CD4-positive, alpha-beta T cell (primary cell): ENCODE data around the gene TOMM5. TPM values are rescaled to one million over a fixed set of nuclear protein-coding genes. Genes with fewer than 3 reads are reported as not detected.

Experiments
- ATAC-seq: fragments of 200-7000 bp; cut with Tn5 transposase; one replicate; pipeline ENCODE4 v1.10.0; 2022; ENCODE audit warnings: mild to moderate bottlenecking; ENCODE audit not compliant: poor library complexity
- CTCF ChIA-PET: fragments of 350-600 bp; sonication (Branson Sonifier 250); formaldehyde crosslinking; loops from one replicate; lab custom pipeline; 2021; ENCODE audit warnings: antibody characterized with exemption, inconsistent platforms; lab: Charles Lee
- POLR2A ChIA-PET: fragments of 350-600 bp; sonication (Branson Sonifier 250); formaldehyde crosslinking; loops from one replicate; lab custom pipeline; 2021; ENCODE audit warnings: antibody characterized with exemption, inconsistent platforms; lab: Charles Lee
- DNase-seq, 14 experiments: peaks; one replicate each; pipeline ENCODE4 v3.0.0-alpha.2; 2013 to 2020; ENCODE audit warnings: mixed read lengths in 2 of 14
- H3K27ac ChIP-seq, 2 donors: one replicate each; pipeline versions ENCODE4 v1.5.1 to v1.7.0; 2013; ENCODE audit warnings: low read length in 2 of 2, low read depth in 1 of 2, mild to moderate bottlenecking in 1 of 2
- H3K27me3 ChIP-seq, 2 experiments: 1 replicate in 1 of 2; 2 replicates in 1 of 2; pipeline versions ENCODE4 v1.6.1 to v1.7.0; 2013; ENCODE audit warnings: low read length in 2 of 2, control low read depth in 1 of 2, mild to moderate bottlenecking in 1 of 2, moderate library complexity in 1 of 2; ENCODE audit not compliant: insufficient read depth in 2 of 2, control insufficient read depth in 1 of 2
- H3K36me3 ChIP-seq: one replicate; pipeline ENCODE4 v1.6.1; 2013; ENCODE audit warnings: low read length, control low read depth; ENCODE audit not compliant: insufficient read depth
- H3K4me1 ChIP-seq: one replicate; pipeline ENCODE4 v1.6.1; 2013; ENCODE audit warnings: low read length, control low read depth; ENCODE audit not compliant: insufficient read depth
- H3K4me3 ChIP-seq: one replicate; pipeline ENCODE4 v1.5.1; 2013; ENCODE audit warnings: mild to moderate bottlenecking, low read length, moderate library complexity
- H3K9me3 ChIP-seq, 2 experiments: 1 replicate in 1 of 2; 2 replicates in 1 of 2; pipeline versions ENCODE4 v1.6.1 to v1.7.0; 2013; ENCODE audit warnings: low read length in 2 of 2, mild to moderate bottlenecking in 2 of 2, control low read depth in 1 of 2, moderate library complexity in 1 of 2; ENCODE audit not compliant: control insufficient read depth in 1 of 2, insufficient read depth in 1 of 2
- H3K27ac Mint-ChIP-seq: one replicate; pipeline ENCODE4 v1.8.0; 2020; ENCODE audit warnings: mixed read lengths
- H3K27me3 Mint-ChIP-seq: one replicate; pipeline ENCODE4 v1.8.0; 2021; ENCODE audit warnings: mixed read lengths
- H3K36me3 Mint-ChIP-seq: one replicate; pipeline ENCODE4 v1.8.0; 2021; ENCODE audit warnings: low read depth, mixed read lengths
- H3K4me1 Mint-ChIP-seq: one replicate; pipeline ENCODE4 v1.8.0; 2021; ENCODE audit warnings: low read depth, mixed read lengths
- H3K4me3 Mint-ChIP-seq: one replicate; pipeline ENCODE4 v1.8.0; 2020; ENCODE audit warnings: mild to moderate bottlenecking, mixed read lengths
- H3K9me3 Mint-ChIP-seq: one replicate; pipeline ENCODE4 v1.8.0; 2020; ENCODE audit warnings: mixed read lengths
- CTCF ChIP-seq: fragments of 200-600 bp; IDR thresholded peaks from one replicate; pipeline ENCODE4 v1.8.0; 2022; ENCODE audit warnings: antibody characterized with exemption, mild to moderate bottlenecking
- intact Hi-C, 2 experiments: fragments of 100-400 bp; cut with DNase I in 1 of 2; cut with micrococcal nuclease in 1 of 2; formaldehyde crosslinking; loops; one replicate each; pipeline versions ENCODE4 v1.15.1 to v1.9.0; 2023 to 2025; cut with DNase I, micrococcal nuclease
- total RNA-seq, 174 experiments: library from RNA in 2 of 174; stranded (reverse) in 2 of 174; gene quantifications; one replicate each; pipeline ENCODE4 v1.2.3 and lab custom pipeline; 2021 to 2026

Gene TOMM5
- total RNA-seq, 2 experiments from 2014 or later: 31.4 to 35.3 TPM

GRCh38 chr9:37593883-37594448 is 1.6 kb upstream of the TOMM5 start:
- TF ChIP-seq CTCF: no peak
- Histone ChIP-seq H3K9me3 (no peaks in the 10 kb centered on the region), H3K36me3 (peaks cover 7% of the 10 kb centered on the region), H3K4me3 (no peak overlapping the region), H3K27me3 (peaks cover 7% of the 10 kb centered on the region in 2 experiments), H3K4me1 (peaks cover 33% of the 10 kb centered on the region), H3K27ac (no peak overlapping the region)
- DNase-seq (no peak), ATAC-seq (no peak)
- Mint-ChIP-seq H3K4me3 (peak overlapping the region; percentile 82), H3K4me1 (peaks cover 50% of the 10 kb centered on the region), H3K9me3 (no peaks in the 10 kb centered on the region), H3K27me3 (peaks cover 14% of the 10 kb centered on the region), H3K27ac (peak overlapping the region; percentile 47), H3K36me3 (peaks cover 12% of the 10 kb centered on the region)
- ChIA-PET CTCF (interaction anchor here (1.1 to 1.2 kb wide), 2 partner anchors 10 to 15 kb away, joined by 4 to 5 read pairs; no protein-coding TSS in a partner anchor), POLR2A (no interaction called here)
- intact Hi-C loops: loop anchor here in 1 of 2 experiments (5.0 kb wide), 1 partner anchor 127 kb away; the partner anchor contains the start of gene ZBTB5

GRCh38 chr9:37587521-37587920 is 4.9 kb downstream of the TOMM5 start:
- DNase-seq (no peak), ATAC-seq (no peak)
- Mint-ChIP-seq H3K4me3 (no peak overlapping the region), H3K9me3 (no peaks in the 10 kb centered on the region), H3K36me3 (peaks cover 69% of the 10 kb centered on the region), H3K4me1 (peaks cover 42% of the 10 kb centered on the region), H3K27me3 (no peaks in the 10 kb centered on the region), H3K27ac (no peak overlapping the region)
- peaks cover 19% of the 10 kb centered on the region for H3K4me1 ChIP-seq
- H3K27ac ChIP-seq: no peak overlapping the region
- intact Hi-C loops: loop anchor here in 1 of 2 experiments (5.0 to 10.0 kb wide), 2 partner anchors 195 to 297 kb away; no protein-coding TSS in a partner anchor
- H3K4me3 ChIP-seq: no peak overlapping the region
- POLR2A ChIA-PET: no interaction called here
- no peak for TF ChIP-seq CTCF
- H3K9me3 ChIP-seq: no peaks in the 10 kb centered on the region
- peaks cover 65% of the 10 kb centered on the region for H3K36me3 ChIP-seq
- no peaks in the 10 kb centered on the region for H3K27me3 ChIP-seq
- CTCF ChIA-PET: no interaction called here

- no peak for ATAC-seq
- Mint-ChIP-seq H3K4me1 (peaks cover 16% of the 10 kb centered on the region), H3K36me3 (peaks cover 58% of the 10 kb centered on the region), H3K9me3 (no peaks in the 10 kb centered on the region), H3K27me3 (no peaks in the 10 kb centered on the region), H3K4me3 (no peak overlapping the region), H3K27ac (no peak overlapping the region)
- no peak for TF ChIP-seq CTCF
- DNase-seq: no peak
- Histone ChIP-seq H3K27ac (no peak overlapping the region), H3K27me3 (no peaks in the 10 kb centered on the region), H3K36me3 (peaks cover 58% of the 10 kb centered on the region), H3K4me3 (no peak overlapping the region), H3K9me3 (no peaks in the 10 kb centered on the region), H3K4me1 (no peaks in the 10 kb centered on the region)
- intact Hi-C loops: loop anchor here in 1 of 2 experiments (5.0 to 10.0 kb wide), 3 partner anchors 96 to 301 kb away; partner anchors contain the start of gene POLR1E
- CTCF ChIA-PET: interaction anchor here (1.1 to 1.8 kb wide), 2 partner anchors 8 to 10 kb away, joined by 5 read pairs; partner anchors contain the start of gene TOMM5
- POLR2A ChIA-PET: no interaction called here
Measured at GRCh38 chr9:37583522-37584121, 8.8 kb downstream of the TOMM5 start.
